ENCODE data around the gene TTLL3. TPM values are rescaled to one million over a fixed set of nuclear protein-coding genes. Genes with fewer than 3 reads are reported as not detected.
A peak's percentile ranks its signal among the peaks of the same experiment; 100 is the strongest.

Gene TTLL3
- total RNA-seq, 2 donors from 2014 or later: 40.7 to 69.0 TPM

GRCh38 chr3:9881441-9881840, 71.4 kb downstream of the TTLL3 start:
- DNase-seq (ENCODE audit: low spot score): no peak
- no peaks in the 10 kb centered on the region for H3K27me3 ChIP-seq (replicated peaks; ENCODE audit: insufficient read depth)
- H3K4me3 ChIP-seq: no peak overlapping the region
- intact Hi-C loops (cut with DNase I): no loop called here
- TF ChIP-seq POLR2A (IDR thresholded peaks at IDR 0.05): no peak
- TF ChIP-seq POLR2AphosphoS5 (IDR thresholded peaks at IDR 0.05): no peak
- TF ChIP-seq CTCF (IDR thresholded peaks at IDR 0.05): no peak
- H3K36me3 ChIP-seq: no peaks in the 10 kb centered on the region
- H3K4me1 ChIP-seq (replicated peaks): no peaks in the 10 kb centered on the region
- no peaks in the 10 kb centered on the region for H3K9me3 ChIP-seq
- no peak overlapping the region for H3K27ac ChIP-seq
- 94% methylated on average over 1 of the region's 1 CpG for WGBS

- H3K9me3 ChIP-seq: no peaks in the 10 kb centered on the region
- peak overlapping the region; percentile 7 to 50 for H3K27ac ChIP-seq
- no peaks in the 10 kb centered on the region for H3K36me3 ChIP-seq
- TF ChIP-seq POLR2A (IDR thresholded peaks at IDR 0.05) (no peak), CTCF (IDR thresholded peaks at IDR 0.05) (no peak), POLR2AphosphoS5 (IDR thresholded peaks at IDR 0.05) (no peak)
- WGBS: 67% methylated on average over 7 of the region's 7 CpGs
- DNase-seq (ENCODE audit: low spot score): no peak
- H3K4me1 ChIP-seq (replicated peaks): no peaks in the 10 kb centered on the region
- H3K4me3 ChIP-seq: no peak overlapping the region
- intact Hi-C loops (cut with DNase I): loop anchor here (1.0 kb wide), 1 partner anchor 20 kb away; no protein-coding TSS in a partner anchor
- H3K27me3 ChIP-seq (replicated peaks; ENCODE audit: insufficient read depth): no peaks in the 10 kb centered on the region
Measured at GRCh38 chr3:9883706-9884554, 73.9 kb downstream of the TTLL3 start.

- 49% methylated on average over 11 of the region's 11 CpGs for WGBS
- H3K4me1 ChIP-seq (replicated peaks): no peaks in the 10 kb centered on the region
- peak overlapping the region; percentile 7 to 50 for H3K27ac ChIP-seq
- no peaks in the 10 kb centered on the region for H3K9me3 ChIP-seq
- H3K4me3 ChIP-seq: no peak overlapping the region
- peak; percentile 84 for TF ChIP-seq POLR2AphosphoS5 (IDR thresholded peaks at IDR 0.05)
- no peak for TF ChIP-seq CTCF (IDR thresholded peaks at IDR 0.05)
- no peaks in the 10 kb centered on the region for H3K27me3 ChIP-seq (replicated peaks; ENCODE audit: insufficient read depth)
- H3K36me3 ChIP-seq: no peaks in the 10 kb centered on the region
- DNase-seq (ENCODE audit: low spot score): peak; percentile 57
- intact Hi-C loops (cut with DNase I): loop anchor here (1.0 kb wide), 1 partner anchor 20 kb away; no protein-coding TSS in a partner anchor
Measured at GRCh38 chr3:9884555-9885165, 74.6 kb downstream of the TTLL3 start.

Other genes with a start within 250 kb of the TTLL3 start
- 10 to 100 TPM; 30.3 to 59.8 TPM for gene MTMR14, start 160.8 kb upstream of the TTLL3 start, total RNA-seq
- not detected for gene CPNE9, start 106.4 kb upstream of the TTLL3 start, total RNA-seq
- 10 to 100 TPM; 14.2 to 43.5 TPM for gene BRPF1, start 78.5 kb upstream of the TTLL3 start, total RNA-seq
- gene OGG1, start 60.3 kb upstream of the TTLL3 start, total RNA-seq: 10 to 100 TPM; 22.6 to 38.2 TPM
- 100 to 1,000 TPM in 1 of 2 donors, 10 to 100 TPM in 1; 74.4 to 167 TPM for gene CAMK1, start 40.3 kb upstream of the TTLL3 start, total RNA-seq
- 100 to 1,000 TPM; 130 to 131 TPM for gene TADA3, start 17.8 kb upstream of the TTLL3 start, total RNA-seq
- 100 to 1,000 TPM; 121 to 152 TPM for gene ARPC4, start 17.2 kb upstream of the TTLL3 start, total RNA-seq
- gene RPUSD3, start 33.7 kb downstream of the TTLL3 start, total RNA-seq: 10 to 100 TPM; 40.9 to 44.6 TPM
- gene CIDEC, start 70.0 kb downstream of the TTLL3 start, total RNA-seq: 1 to 10 TPM in 1 of 2 donors, not detected in 1; 3.5 TPM
- 10 to 100 TPM; 37.0 to 61.5 TPM for gene JAGN1, start 80.3 kb downstream of the TTLL3 start, total RNA-seq
- gene IL17RE, start 92.6 kb downstream of the TTLL3 start, total RNA-seq: 10 to 100 TPM; 10.1 to 28.2 TPM
- gene IL17RC, start 106.8 kb downstream of the TTLL3 start, total RNA-seq: 100 to 1,000 TPM in 1 of 2 donors, 10 to 100 TPM in 1; 80.7 to 152 TPM
- 10 to 100 TPM; 46.9 to 64.9 TPM for gene CRELD1, start 123.6 kb downstream of the TTLL3 start, total RNA-seq
- 10 to 100 TPM in 1 of 2 donors, 1 to 10 TPM in 1; 8.9 to 10.1 TPM for gene PRRT3, start 142.1 kb downstream of the TTLL3 start, total RNA-seq
- gene EMC3, start 176.6 kb downstream of the TTLL3 start, total RNA-seq: 100 to 1,000 TPM in 1 of 2 donors, 10 to 100 TPM in 1; 69.9 to 102 TPM
- 10 to 100 TPM in 1 of 2 donors, 1 to 10 TPM in 1; 7.6 to 13.2 TPM for gene FANCD2, start 216.2 kb downstream of the TTLL3 start, total RNA-seq